Activated CD4-positive, alpha-beta T cell treated with anti-CD3 and anti-CD28 coated beads, Interleukin-2, amount 50 U/mL, for 48 hours (primary cell): ENCODE measurements around the gene PUSL1.

ENCODE experiments used
- DNase-seq, 2 experiments: peaks; one replicate each; pipeline ENCODE4 v3.0.0-alpha.2; 2020

The PUSL1 gene

DNA sequence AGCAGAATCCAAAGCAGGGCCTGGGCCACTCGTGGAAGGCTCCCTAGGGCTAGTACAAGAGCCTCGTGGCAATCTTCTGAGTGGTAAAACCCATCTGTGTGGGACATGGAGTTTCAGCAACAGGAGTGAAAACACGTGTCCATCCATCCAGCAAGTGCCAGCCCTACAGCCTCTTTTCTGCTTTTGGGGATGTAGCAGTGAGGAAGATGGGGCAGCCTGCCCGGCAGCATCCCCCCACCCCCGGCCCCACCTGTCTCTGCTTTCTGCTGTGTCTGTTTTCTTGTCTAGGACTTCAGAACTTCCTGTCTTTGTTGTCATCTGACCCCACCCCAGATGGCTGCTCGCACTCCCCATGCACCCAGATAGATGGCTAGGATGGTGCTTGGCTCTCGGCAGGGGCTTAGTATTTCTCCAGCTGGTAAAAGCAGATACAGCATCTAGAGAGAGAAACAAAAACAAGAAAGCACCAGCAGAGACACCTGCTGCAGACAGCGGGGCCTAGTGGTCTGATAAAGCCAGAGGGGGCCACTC lies 17.7 kb downstream of the PUSL1 start:
- DNase-seq = no peak

- DNase-seq = no peak
These were observed 18.9 kb downstream of the PUSL1 start for GRCh38 chr1:1327291-1327690.

DNA sequence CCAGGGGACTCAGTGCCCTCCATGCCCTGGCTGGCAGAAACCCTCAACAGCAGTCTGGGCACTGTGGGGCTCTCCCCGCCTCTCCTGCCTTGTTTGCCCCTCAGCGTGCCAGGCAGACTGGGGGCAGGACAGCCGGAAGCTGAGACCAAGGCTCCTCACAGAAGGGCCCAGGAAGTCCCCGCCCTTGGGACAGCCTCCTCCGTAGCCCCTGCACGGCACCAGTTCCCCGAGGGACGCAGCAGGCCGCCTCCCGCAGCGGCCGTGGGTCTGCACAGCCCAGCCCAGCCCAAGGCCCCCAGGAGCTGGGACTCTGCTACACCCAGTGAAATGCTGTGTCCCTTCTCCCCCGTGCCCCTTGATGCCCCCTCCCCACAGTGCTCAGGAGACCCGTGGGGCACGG lies 19.9 kb downstream of the PUSL1 start:
- DNase-seq = no peak

DNA sequence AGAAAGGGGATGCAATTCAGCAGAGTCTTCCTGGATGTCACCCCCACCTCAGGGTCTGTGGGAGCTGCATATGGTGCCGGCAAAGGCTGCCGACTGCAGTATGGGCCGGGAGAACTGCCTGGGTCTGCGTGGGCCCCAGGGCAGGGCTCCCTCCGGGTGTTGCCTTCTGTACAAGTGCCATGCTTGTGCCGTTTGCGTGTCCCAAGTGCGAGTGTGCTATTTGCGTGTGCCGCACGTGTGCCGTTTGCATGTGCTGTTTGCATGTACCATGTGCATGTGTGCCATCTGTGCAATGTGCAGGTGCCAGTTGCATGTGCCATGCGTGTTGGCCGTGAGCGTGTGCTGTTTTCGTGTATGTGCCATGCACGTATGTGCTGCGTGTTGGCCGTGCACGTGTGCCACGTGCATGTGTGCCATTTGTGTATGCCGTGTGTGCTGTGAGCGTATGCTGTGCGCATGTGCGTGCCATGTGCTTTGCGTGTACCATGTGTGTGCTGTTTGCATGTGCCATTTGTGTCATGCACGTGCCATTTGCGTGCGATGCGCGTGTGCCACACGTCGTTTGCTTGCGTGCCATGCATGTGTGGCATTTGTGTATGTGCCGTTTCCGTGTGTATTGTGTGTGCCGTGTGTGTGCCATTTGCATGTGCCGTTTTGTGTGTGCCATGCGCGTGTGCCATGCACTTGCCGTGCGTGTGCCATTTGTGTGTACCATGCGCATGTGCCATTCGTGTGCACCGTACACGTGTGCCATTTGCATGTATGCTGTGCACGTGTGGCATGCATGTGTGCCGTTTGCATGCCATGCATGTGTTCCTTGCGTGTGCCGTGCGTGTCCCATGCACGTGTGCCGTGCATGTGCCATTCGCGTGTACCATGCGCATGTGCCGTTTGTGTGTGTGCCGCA lies 21.2 kb downstream of the PUSL1 start:
- DNase-seq = no peak

DNA sequence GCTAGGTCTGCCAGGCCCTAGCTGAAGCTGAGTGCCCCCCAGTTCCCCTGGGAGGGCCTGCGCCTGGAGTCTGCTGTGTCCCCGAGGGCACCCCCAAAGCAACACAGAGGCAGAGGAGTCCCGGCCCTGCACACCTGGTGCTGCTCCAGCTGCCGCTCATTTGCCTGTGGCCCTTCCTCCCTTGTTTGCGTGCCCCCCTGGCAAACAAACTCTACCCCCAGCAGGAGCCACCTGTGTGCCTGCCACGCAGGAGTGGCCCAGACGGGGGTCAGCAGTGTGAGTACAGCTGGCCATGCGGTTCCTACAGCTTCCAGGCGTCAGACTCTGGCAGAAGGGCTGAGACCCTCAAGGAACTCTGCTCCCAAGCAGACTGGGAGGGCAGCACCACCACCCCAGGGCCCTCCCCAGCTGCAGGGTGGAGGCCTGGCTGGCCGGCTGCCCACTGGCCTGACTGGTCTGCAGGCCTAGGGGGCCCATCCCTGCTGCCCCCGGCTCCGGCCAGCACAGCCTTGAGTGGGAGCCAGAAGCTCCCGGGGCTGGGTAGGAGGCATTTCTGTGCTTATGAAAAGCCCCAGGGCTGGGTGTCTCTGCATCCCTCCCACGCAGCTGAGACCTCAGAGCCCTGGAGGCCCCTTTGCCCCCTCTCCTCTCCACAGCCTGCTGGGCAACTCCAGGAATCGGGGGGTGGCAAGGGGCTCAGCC lies 22.1 kb downstream of the PUSL1 start:
- no peak for DNase-seq

- DNase-seq = no peak
These were observed 22.9 kb downstream of the PUSL1 start, which contains the start of gene TAS1R3 for GRCh38 chr1:1331068-1331965. TAS1R3 (plus strand) TSS chr1:1331280; CDS start chr1:1331346, 66 bp downstream.

- DNase-seq = no peak
These were observed 23.8 kb downstream of the PUSL1 start for GRCh38 chr1:1332031-1332755.

DNA sequence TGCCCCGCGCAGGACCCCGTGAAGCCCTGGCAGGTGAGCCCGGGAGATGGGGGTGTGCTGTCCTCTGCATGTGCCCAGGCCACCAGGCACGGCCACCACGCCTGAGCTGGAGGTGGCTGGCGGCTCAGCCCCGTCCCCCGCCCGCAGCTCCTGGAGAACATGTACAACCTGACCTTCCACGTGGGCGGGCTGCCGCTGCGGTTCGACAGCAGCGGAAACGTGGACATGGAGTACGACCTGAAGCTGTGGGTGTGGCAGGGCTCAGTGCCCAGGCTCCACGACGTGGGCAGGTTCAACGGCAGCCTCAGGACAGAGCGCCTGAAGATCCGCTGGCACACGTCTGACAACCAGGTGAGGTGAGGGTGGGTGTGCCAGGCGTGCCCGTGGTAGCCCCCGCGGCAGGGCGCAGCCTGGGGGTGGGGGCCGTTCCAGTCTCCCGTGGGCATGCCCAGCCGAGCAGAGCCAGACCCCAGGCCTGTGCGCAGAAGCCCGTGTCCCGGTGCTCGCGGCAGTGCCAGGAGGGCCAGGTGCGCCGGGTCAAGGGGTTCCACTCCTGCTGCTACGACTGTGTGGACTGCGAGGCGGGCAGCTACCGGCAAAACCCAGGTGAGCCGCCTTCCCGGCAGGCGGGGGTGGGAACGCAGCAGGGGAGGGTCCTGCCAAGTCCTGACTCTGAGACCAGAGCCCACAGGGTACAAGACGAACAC lies 24.5 kb downstream of the PUSL1 start:
- DNase-seq = no peak

DNA sequence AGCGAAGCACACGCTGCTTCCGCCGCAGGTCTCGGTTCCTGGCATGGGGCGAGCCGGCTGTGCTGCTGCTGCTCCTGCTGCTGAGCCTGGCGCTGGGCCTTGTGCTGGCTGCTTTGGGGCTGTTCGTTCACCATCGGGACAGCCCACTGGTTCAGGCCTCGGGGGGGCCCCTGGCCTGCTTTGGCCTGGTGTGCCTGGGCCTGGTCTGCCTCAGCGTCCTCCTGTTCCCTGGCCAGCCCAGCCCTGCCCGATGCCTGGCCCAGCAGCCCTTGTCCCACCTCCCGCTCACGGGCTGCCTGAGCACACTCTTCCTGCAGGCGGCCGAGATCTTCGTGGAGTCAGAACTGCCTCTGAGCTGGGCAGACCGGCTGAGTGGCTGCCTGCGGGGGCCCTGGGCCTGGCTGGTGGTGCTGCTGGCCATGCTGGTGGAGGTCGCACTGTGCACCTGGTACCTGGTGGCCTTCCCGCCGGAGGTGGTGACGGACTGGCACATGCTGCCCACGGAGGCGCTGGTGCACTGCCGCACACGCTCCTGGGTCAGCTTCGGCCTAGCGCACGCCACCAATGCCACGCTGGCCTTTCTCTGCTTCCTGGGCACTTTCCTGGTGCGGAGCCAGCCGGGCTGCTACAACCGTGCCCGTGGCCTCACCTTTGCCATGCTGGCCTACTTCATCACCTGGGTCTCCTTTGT lies 25.3 kb downstream of the PUSL1 start:
- no peak for DNase-seq

GRCh38 chr1:1334835-1335234 lies 26.4 kb downstream of the PUSL1 start:
- no peak for DNase-seq

- no peak for DNase-seq
These were observed 26.9 kb downstream of the PUSL1 start for GRCh38 chr1:1335283-1335682.

- no peak for DNase-seq
These were observed 27.4 kb downstream of the PUSL1 start for GRCh38 chr1:1335792-1336248.

DNA sequence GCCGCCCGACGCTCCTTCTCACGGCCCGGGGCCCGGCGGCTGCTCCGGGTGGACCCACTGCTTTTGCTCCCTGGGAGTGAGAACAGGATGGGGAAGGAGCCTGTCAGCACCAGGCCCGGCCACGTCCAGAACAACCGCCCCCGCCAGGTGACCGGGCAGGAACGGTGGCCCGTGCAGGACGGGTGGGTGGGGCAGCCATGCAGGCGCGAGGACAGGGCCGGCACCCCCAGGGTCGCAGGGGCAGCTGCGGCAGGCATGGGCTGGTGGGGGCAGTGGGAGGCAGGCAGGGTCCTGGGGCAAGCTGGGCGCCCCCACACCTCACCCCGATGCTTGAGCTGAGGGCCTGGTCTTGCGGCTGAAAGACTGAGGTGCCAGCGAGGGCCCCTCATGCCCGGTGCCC lies 28.0 kb downstream of the PUSL1 start:
- no peak for DNase-seq

DNA sequence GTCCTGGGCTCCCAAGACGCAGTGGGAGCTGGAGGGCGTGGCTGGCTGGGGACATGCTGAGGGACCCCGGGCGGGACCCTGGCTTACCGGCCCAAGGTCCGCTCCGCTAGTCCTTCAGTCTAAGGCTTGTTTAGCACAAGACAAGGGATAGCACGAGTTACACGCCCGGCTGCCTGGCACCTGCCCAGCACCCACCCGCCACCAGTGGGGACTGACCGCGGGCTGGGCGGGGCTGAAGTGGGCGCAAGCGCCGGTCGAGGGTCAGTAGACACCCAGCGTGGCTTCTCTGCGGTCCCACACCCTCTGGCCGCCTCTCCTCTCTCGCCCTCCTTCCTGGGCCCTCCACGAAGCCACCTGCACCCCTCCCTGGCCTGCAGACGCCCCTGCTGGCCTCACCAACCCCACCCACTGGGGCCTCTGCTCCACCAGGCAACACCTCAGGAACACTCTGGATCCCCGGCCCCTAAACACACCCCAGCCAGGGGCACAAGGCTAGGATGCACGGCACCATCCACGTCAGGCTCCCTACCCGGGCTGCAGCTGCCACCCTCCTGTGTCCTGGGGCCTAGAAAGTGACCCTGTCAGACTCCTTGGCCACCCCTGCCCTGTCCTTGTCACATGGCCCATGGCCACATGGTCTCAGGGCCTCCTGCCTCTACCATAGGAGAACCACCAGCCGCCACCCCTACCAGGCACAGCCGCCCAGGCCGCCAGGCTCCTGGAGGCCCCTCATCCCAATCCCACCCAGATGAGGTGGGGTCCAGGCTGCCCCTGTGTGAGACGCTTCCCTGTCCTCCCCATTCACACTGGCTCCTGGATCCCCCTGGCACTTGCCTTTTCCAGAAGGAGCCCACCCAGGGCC lies 28.8 kb downstream of the PUSL1 start:
- DNase-seq = no peak

DNA sequence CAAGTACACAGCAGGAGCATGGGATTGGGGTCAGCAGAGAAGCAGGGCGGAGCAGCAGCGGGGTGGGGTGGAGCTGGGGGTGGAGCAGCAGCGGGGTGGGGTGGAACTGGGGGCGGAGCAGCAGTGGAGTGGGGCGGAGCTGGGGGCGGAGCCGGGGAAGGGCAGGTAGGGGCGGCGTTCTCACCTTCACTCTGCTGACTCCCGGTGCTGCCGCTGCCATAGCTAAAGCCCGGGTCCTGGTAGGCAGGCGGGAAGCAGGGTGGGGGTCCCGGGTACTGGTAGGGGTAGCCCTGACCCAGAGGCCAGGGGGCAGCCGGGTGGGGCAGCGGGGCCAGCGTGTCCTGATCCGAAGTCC lies 29.4 kb downstream of the PUSL1 start:
- peak; percentile 50 to 55 for DNase-seq

- no peak for DNase-seq
These were observed 29.9 kb downstream of the PUSL1 start for GRCh38 chr1:1338278-1338677.

- no peak for DNase-seq
These were observed 31.8 kb downstream of the PUSL1 start for GRCh38 chr1:1340185-1340584.

- DNase-seq = no peak
These were observed 32.6 kb downstream of the PUSL1 start for GRCh38 chr1:1340791-1341548.

GRCh38 chr1:1341549-1342021 lies 33.2 kb downstream of the PUSL1 start:
- no peak for DNase-seq
